ENCODE data around the gene ALKBH3.

Gene ALKBH3

DNA sequence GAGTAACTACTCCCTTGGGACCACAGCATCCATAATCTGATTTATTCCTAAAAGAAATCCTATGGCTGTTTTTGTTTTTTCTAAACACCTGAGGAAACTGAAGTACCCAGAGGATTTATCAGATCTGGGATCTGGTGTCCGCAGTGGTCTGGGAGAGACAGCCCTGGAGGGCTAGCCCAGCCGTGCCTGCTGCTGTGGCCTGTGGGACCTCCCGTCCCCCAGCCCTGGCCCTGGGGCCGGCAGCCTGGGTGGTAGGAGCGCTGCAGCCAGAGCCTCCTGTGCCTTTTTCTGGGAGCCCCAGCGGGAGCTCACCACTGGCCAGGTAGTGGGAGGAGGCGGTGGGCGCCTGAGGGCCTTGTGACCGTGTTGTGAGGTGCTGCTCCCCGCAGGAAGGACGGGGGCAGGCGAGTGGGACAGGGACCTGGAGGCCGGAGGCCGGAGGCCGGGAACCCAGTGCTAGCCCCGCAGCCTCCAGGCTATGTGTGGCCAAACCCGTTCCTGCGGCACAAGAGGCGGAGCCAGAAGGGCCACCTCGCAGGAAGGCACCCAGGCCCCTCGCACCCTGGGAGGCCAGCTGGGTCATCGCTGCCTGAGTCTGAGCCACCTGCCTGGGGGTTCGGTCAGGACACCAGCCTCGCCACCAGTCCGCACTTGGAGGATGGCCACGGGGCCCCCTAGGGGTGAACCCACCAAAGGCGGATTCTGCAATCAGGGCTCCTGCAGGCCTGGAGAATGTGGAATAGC lies 43.7 kb downstream of the ALKBH3 start:
- peak in 1 of 2 donors; percentile 70 for DNase-seq
- Histone ChIP-seq H3K27me3 (no peaks in the 10 kb centered on the region), H3K4me3 (peak overlapping the region in 1 of 2 donors; percentile 0), H3K9me3 (no peaks in the 10 kb centered on the region), H3K4me1 (peaks cover 0 to 80% (median 69%) of the 10 kb centered on the region in 4 donors), H3K36me3 (peaks cover 0 to 13% (median 0%) of the 10 kb centered on the region in 3 donors), H3K27ac (peak overlapping the region; percentile 95 to 98)
- no peak for TF ChIP-seq CTCF (IDR thresholded peaks at IDR 0.05)
- intact Hi-C loops (cut with DNase I; ENCODE audit: low total_unique reads) = no loop called here

DNA sequence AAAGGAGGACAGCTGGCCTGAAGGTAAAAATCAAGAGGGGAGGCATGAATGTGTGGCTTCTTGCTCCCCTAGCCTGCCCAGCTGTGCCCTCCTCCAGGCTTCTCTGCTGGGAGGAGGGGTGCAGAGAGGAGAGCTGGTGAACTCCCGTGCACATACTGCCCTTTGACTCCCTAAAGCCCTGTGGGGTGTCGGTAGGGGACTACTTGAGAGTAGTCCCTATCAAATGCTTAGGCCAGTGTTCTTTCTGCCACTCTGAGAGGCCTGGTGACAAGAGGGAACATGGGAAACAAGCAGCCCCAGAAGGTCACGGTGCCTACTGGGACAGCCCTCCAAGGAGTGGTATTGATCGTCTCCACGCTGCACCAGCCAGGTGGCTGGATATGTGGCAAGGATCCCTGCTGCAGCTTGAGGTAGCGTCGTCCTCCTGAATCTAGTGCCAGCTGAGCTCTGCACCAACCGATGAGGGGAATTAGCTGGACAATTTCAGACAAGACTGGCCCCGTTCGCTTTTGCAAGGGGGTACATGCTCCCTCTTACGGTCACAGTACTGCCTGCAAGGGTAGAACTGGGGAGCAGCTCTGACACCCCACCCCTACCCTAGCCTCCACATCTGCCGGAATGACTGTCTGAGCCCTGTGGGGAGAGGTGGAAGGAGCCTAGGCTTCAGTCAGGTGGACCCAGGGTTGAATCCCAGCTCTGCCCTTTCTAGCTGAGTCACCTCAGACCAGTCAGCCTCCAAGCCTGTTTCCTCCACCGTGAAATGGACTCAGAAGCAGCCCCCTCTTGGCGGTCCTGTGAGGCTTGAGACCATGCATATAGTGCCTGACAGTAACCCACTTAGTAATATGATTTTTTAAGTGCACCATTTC lies 44.7 kb downstream of the ALKBH3 start:
- H3K27me3 ChIP-seq = no peaks in the 10 kb centered on the region
- peaks cover 0 to 70% (median 61%) of the 10 kb centered on the region in 4 donors for H3K4me1 ChIP-seq
- peak overlapping the region; percentile 95 to 98 for H3K27ac ChIP-seq
- no peaks in the 10 kb centered on the region for H3K9me3 ChIP-seq
- H3K36me3 ChIP-seq = peaks cover 0 to 3% (median 0%) of the 10 kb centered on the region in 3 donors
- peak in 1 of 2 donors; percentile 71 for DNase-seq
- TF ChIP-seq CTCF (IDR thresholded peaks at IDR 0.05) = no peak
- no peak overlapping the region for H3K4me3 ChIP-seq
- intact Hi-C loops (cut with DNase I; ENCODE audit: low total_unique reads) = no loop called here

- Histone ChIP-seq H3K4me1 (peaks cover 0 to 65% (median 59%) of the 10 kb centered on the region in 4 donors), H3K27ac (peak overlapping the region; percentile 95 to 98), H3K36me3 (no peaks in the 10 kb centered on the region), H3K9me3 (no peaks in the 10 kb centered on the region), H3K4me3 (no peak overlapping the region), H3K27me3 (no peaks in the 10 kb centered on the region)
- peak in 1 of 2 donors; percentile 77 for DNase-seq
- TF ChIP-seq CTCF (IDR thresholded peaks at IDR 0.05) = no peak
- intact Hi-C loops (cut with DNase I; ENCODE audit: low total_unique reads) = no loop called here
Measured at GRCh38 chr11:43925932-43926505, 45.4 kb downstream of the ALKBH3 start.

- peaks cover 0 to 55% (median 48%) of the 10 kb centered on the region in 4 donors for H3K4me1 ChIP-seq
- TF ChIP-seq CTCF (IDR thresholded peaks at IDR 0.05) = no peak
Measured at GRCh38 chr11:43927070-43927469, 46.4 kb downstream of the ALKBH3 start.

GRCh38 chr11:43927925-43928707 lies 47.5 kb downstream of the ALKBH3 start:
- no peak overlapping the region for H3K4me3 ChIP-seq
- no peak for DNase-seq
- TF ChIP-seq CTCF (IDR thresholded peaks at IDR 0.05) = no peak
- intact Hi-C loops (cut with DNase I; ENCODE audit: low total_unique reads) = no loop called here
- no peaks in the 10 kb centered on the region for H3K9me3 ChIP-seq
- H3K36me3 ChIP-seq = no peaks in the 10 kb centered on the region
- H3K27me3 ChIP-seq = no peaks in the 10 kb centered on the region
- peaks cover 0 to 49% (median 38%) of the 10 kb centered on the region in 4 donors for H3K4me1 ChIP-seq
- H3K27ac ChIP-seq = no peak overlapping the region

More at GRCh38 chr11:43927070-43927469, 46.4 kb downstream of the ALKBH3 start:
- no peak overlapping the region for H3K4me3 ChIP-seq
- intact Hi-C loops (cut with DNase I; ENCODE audit: low total_unique reads) = no loop called here
- H3K27ac ChIP-seq = peak overlapping the region; percentile 95 to 98
- no peaks in the 10 kb centered on the region for H3K9me3 ChIP-seq
- no peak for DNase-seq
- no peaks in the 10 kb centered on the region for H3K27me3 ChIP-seq
- no peaks in the 10 kb centered on the region for H3K36me3 ChIP-seq

Data from tibial artery (tissue), 4 donors.